AG20443 (cell line): ENCODE measurements around the gene TACC3.

ENCODE experiments used
- DNase-seq: peaks from one replicate; pipeline ENCODE4 v3.0.0; 2012; ENCODE audit warnings: low spot score, mixed read lengths

TACC3 gene

DNA sequence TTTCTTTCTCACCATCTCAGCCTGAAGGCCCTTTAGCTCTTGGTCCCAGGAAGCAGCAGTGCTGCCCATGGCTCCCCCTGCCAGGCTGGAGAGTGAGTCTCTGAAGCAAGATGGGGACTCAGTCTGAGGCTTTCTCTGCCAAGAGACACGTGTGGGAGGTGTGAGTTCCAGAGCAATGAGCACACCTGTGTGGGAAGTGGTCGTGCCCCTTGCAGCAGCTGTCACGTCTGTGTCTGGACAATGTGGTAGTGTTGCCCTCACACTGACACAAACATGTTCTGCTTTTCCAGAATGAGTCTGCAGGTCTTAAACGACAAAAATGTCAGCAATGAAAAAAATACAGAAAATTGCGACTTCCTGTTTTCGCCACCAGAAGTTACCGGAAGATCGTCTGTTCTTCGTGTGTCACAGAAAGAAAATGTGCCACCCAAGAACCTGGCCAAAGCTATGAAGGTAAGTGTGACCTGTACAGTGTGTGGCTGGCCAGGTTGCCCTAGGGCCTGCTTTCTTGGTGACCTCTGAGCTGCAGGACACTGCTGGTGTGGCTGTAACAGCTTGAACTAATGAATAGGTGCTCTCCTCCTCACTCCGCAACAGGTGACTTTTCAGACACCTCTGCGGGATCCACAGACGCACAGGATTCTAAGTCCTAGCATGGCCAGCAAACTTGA, 1.9 kb downstream of the TACC3 start:
- no peak for DNase-seq

DNA sequence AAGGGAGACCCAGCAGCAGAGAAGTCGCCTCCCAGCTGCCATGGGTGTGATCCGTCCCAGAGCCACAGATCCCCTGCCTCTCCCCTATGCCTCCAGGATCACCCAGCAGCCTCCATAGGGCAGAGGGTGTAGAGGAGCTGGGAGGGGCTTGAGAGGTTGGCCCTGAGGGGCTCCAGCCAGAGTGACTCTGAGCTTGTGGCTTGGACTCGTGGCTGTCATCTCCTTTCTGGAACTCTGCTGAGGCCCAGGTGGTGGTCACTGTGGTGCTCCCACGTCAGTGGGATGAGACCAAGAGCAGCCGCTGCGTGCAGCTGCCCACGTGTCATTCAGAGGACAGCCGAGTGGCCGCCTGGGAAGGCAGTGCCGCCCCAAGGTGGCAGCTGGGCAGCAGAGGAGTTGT, 4.2 kb downstream of the TACC3 start:
- DNase-seq: no peak

DNA sequence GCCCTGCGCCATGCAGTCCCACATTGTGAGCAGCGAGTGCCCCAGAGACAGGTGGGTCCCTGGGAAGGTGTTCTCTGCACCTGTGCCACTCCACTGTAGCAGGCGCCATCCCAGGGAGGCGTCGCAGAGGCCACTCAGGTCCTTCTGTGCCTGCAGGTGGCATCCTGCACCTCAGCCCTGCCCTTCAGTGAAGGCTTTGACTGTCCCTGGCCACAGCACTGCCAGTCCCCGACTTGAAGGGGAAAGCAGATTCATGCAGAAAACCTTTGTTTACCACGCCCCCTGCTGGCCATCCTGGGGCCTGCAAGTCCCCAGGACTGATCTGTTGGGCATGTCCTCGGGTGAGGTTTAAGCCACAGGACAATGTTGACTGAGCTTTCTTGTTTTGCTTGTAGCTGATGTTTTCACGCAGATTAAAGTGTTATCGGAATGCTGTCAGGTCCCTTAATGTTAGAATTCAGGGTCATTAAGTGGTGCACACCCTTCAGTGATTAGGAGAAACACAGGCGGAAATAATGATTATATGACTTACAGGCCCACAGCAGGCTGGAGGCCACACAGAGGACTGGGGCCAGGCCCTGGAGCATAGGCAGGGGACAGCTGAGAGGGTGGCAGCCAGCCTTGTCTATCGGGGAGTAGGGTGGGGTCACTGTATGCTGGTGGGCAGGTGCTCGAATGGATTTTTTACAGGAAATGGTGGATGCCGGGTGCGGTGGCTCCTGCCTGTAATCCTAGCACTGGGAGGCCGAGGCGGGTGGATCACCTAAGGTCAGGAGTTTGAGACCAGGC, 5.0 kb downstream of the TACC3 start:
- DNase-seq: peak; percentile 86

DNA sequence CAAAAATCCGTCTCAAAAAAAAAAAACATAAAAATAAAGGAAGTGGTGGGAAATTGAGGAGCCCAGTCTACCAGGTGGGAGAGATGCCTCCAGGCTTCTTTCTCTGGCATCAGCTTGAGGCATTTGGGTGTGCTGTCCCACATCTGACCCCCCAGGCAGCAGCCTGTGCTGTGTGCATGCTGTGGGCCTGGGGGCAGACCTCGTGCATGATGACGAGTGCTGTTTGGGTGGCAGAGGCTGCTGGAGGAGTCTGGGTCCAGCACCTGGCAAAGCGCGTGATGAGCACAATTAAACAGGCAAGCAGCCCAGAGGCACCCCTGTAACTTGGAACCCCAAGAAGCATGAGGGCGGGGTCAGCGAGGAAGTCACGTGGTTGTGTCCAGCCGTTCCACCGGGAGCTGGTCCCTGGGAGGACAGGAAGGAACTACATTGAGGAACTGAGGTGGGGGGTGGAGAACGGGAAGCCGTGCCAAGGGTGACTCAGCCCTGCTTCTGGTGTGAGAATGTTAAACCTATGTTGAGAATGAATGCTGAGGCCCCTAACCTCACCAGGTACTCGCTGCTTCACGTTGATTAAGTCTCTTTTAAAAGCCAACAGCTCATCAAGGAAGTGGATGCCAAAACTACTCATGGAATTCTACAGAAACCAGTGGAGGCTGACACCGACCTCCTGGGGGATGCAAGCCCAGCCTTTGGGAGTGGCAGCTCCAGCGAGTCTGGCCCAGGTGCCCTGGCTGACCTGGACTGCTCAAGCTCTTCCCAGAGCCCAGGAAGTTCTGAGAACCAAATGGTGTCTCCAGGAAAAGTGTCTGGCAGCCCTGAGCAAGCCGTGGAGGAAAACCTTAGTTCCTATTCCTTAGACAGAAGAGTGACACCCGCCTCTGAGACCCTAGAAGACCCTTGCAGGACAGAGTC, 6.1 kb downstream of the TACC3 start:
- no peak for DNase-seq

DNA sequence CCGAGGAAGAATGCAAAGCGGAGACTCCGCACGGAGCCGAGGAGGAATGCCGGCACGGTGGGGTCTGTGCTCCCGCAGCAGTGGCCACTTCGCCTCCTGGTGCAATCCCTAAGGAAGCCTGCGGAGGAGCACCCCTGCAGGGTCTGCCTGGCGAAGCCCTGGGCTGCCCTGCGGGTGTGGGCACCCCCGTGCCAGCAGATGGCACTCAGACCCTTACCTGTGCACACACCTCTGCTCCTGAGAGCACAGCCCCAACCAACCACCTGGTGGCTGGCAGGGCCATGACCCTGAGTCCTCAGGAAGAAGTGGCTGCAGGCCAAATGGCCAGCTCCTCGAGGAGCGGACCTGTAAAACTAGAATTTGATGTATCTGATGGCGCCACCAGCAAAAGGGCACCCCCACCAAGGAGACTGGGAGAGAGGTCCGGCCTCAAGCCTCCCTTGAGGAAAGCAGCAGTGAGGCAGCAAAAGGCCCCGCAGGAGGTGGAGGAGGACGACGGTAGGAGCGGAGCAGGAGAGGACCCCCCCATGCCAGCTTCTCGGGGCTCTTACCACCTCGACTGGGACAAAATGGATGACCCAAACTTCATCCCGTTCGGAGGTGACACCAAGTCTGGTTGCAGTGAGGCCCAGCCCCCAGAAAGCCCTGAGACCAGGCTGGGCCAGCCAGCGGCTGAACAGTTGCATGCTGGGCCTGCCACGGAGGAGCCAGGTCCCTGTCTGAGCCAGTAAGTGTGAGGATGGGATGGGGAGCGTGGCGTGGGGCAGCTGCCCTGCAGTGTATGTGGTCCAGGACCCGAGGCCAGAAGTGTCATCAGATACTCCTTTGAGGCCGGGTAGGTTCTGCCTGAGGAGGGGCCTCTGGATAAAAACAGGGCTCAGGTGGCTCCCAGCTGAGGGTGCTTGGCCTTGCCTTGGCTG, 7.0 kb downstream of the TACC3 start:
- no peak for DNase-seq

DNA sequence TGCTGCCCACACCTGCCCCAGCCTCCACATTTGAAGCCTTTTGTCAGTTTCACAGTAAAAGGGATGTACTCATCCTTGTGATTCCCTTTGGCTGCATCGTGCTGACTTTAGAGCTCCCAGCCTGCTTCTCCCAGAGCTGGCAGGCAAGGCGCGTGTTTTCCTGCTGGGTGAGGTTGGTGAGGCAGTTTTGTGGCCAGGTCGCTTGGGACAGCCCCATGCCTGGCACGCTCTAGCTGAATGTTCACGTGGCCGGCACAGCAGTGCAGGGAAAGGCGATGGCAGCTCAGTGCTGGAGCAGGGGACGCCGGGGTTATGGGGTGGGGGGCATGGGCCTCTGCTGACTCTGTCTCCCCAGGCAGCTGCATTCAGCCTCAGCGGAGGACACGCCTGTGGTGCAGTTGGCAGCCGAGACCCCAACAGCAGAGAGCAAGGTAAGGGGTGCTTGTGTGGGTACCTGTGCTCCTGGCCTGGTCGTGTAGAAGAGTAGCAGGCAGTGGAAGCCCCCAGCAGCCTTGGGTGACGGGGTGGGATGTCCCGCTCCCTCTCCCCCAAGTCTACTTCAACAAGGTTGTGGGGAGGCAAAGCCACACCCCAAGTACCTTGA, 9.3 kb downstream of the TACC3 start:
- no peak for DNase-seq

DNA sequence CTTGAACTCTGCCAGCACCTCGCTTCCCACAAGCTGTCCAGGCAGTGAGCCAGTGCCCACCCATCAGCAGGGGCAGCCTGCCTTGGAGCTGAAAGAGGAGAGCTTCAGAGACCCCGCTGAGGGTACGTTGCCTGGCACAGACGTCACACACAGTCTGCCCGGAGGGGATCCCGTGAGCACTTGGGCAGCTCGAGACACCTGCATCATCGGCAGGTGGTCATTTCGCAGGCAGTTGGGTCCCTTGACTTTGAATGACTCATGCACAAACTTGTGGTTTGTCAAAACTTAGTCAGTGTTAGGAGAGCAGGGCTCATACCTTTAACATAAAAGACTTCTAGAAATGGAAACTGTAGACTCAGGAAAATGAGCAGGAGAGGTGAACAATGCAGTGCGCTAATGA, 9.9 kb downstream of the TACC3 start:
- DNase-seq: no peak

DNA sequence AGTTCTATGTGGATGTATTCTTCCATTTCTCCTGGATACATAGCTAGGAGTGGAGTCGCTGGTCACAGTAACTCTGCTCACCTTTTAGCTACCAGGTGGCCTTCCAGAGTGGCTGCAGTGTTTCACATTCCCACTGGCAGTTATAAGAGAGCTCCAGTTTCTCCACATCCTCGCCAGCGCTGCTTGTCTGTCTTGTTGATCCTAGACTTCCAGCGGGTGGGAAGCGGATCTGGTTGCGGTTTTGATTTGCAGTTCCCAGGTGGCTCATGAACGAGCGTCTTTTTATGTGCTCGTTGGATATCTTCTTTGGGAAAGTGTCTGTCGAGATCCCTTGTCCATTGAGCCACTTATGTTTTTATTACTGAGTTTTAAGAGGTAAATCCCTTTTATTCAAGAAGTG, 11.6 kb downstream of the TACC3 start:
- no peak for DNase-seq

DNA sequence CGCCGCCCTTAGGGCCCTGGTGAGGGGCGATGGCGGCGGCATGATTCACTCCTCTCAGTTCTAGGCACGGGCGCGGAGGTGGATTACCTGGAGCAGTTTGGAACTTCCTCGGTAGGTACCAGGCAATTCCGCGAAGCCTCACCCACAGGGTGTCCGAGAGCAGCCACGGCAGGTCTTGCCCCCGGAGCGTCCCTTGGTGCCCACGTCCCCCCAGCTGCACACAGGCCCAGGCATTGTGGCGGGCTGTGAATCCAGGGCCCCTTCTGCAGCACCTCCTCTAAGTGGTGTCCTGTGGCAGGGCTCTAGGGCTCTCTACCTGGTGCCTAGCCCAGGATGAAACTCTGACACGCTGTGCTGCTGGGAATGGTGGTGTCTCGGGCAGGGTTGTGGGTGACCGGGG, 13.9 kb downstream of the TACC3 start:
- no peak for DNase-seq

DNA sequence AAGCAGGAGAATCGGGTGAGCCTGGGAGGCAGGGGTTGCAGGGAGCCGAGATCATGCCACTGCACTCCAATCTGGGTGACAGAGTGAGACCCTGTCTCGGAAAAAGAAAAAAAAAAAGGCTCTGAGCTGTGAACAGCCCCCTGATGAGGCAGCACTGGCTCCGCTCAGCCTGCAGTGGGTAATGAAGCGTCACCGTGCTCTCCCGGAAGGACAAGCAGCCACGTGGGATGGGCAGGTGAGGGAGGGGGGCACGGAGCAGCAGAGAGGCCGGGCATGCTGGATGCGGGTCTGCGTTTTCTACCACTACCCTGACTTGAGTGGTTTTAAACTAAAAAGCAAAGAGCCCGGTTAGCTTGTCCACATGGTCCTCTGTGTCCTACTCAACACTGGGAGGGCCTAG, 15.5 kb downstream of the TACC3 start:
- DNase-seq: no peak

DNA sequence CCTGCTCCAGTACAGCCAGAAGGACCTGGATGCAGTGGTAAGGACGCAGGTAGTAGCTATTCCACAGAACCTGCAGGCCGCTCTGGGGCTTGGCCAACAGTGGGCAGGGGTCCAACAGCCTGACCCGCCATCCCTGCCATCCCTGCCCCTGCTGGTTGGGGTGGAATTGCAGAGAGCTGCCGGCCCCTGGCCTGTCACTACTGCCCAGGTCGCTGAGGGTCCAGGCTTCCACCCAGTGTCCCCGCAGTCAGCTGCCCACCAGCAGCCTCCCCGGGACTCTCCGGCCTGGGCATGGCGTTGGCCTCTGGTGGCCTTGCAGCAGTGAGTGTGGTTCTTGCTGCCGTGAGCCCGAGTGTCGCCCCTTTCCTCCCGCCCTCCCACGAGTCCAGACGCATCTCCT, 16.3 kb downstream of the TACC3 start:
- no peak for DNase-seq

DNA sequence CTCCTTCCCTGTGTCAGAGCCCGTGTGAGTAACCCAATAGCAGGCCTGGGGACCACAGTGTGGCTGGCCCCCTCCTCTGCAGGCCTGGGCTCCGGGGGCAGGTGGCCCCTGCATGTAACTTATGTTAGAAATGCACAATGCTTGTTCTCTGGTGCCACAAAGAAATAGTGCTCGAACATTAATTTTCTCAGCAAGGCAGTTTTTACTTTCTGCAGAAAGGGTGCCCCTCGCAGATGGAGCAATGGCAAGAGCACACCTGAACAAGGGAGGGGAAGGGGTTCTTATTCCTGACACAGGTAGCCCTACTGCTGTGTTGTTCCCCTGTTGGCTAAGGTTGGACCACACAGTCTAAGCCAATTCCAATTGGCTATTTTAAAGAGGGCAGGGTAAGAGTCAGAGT, 17.1 kb downstream of the TACC3 start:
- no peak for DNase-seq

DNA sequence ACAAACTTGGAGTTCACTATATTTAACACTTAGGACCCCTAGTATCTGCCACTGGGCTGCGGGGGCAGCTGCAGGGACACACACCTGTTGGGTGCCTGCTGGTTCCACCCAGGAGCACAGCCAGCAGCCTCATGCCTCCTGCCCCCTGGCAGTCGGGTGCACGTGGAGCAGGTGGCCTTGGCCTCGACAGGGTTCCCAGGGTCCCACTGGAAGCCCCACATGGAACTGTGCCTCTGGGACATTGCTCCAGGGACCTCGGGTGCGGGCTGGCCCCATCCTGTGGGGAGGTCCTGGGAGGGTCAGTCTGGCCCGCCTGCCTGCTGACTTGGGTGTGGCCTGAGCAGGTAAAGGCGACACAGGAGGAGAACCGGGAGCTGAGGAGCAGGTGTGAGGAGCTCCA, 18.0 kb downstream of the TACC3 start:
- no peak for DNase-seq

DNA sequence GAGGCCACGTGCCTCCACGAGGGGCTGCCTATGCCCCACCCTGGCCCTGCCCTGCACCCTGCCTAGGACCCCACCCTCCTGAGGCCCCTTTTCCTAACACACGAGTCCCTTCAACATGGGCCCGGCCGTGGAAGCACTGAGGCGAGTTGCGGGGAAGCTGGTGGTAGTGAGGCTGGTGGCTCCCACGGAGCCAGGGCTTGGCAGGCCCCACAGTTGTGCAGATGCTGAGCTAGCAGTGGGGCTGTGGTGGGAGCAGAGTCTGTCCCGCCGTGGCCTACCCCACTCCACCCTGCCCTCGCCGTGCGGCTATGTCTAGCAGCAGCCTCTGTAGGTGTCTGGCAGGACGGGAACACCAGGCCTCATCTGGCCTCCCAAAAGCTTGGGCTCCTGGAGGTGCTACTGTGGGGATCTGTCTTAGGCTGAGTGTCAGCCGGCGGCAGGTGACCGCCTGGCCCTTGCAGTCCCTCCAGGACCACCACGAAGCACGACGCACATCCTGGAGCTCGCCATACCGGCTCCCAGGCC, 18.8 kb downstream of the TACC3 start:
- no peak for DNase-seq

DNA sequence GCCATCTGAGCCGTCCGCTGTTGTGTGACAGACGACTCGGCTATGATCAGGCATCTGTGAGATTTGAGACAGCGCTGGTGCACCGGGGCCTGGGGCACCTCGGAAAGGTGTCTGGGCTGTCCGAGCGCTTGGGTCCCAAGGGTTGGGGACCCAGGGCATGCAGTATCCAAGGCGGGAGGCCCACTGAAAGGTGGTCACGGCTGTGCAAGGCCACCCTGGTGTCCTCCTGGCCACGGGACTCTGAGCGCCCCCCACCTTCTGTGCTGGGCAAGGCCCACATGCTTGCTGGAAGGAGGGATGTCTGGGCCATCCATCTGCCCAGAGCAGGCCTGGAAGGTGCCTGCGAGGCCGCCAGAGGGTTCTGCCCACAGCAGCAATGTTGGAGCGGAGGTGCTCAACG, 19.9 kb downstream of the TACC3 start:
- no peak for DNase-seq

DNA sequence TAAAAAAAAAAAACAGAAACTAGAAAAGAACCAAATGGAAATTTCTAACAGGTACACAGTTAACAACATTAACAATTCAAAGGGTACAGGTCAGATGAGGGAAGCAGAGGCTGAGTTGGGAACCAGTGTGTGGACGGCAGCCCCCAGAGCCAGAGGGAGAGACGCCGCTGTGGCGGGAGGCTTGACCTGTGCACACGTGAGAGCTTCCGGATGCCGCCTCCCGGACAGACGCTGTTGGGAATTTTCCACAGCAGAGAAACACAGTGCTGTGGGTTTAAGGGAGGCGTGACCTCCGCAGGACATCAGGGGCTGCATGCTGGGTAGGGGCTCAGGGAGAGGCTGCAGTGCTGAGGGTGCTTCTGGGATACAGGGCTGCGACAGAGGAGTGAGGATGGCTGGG, 22.2 kb downstream of the TACC3 start:
- no peak for DNase-seq

DNA sequence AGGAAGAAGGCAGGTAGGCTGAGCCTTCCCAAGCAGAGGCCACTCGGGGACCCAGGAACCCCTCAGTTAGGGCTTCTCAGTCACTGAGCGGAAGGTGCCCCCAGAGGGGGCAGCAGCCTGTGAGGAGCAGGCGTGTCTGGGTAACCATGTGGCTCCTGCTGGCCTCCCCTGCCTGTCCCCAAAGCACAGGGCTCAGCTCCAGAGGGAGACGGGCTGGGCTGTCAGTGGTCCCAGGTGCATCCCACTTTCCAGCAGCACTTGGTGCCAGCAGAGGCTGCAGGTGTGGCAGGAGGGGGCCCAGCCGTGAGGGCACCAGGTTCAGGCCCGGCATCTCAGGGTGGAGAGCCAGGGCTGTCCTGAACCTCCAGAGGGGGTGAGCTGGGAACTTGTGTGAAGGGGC, 22.7 kb downstream of the TACC3 start:
- no peak for DNase-seq

DNA sequence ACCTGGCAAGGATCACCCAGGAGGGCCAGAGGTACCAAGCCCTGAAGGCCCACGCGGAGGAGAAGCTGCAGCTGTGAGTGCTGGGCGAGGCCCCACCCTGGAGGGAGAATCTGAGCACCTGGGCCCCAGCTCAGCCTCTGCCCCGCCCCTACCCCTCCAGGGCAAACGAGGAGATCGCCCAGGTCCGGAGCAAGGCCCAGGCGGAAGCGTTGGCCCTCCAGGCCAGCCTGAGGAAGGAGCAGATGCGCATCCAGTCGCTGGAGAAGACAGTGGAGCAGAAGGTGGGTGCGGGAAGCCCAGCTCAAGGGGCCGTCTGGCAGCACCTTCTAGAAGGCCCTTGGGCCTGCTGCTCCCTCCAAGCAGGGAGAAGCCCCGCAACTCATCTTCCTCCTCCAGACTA, 23.2 kb downstream of the TACC3 start:
- no peak for DNase-seq

DNA sequence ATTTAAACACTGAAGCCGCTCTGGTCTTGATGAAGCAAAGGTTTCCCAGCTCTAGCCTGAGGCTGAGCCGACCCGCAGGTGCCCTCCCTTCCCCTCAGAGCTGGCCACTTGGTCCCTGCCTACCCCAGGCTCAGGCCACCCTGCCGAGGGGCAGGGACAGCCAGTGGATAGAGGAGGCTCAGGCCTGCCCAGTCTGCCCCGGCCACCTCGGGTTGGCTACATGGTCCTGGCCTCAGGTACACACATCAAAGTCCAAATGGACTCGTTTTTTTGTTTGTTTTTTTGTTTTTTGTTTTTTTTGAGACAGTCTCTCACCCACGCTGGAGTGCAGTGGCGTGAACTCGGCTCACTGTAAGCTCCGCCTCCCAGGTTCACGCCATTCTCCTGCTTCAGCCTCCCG, 23.8 kb downstream of the TACC3 start:
- no peak for DNase-seq

DNA sequence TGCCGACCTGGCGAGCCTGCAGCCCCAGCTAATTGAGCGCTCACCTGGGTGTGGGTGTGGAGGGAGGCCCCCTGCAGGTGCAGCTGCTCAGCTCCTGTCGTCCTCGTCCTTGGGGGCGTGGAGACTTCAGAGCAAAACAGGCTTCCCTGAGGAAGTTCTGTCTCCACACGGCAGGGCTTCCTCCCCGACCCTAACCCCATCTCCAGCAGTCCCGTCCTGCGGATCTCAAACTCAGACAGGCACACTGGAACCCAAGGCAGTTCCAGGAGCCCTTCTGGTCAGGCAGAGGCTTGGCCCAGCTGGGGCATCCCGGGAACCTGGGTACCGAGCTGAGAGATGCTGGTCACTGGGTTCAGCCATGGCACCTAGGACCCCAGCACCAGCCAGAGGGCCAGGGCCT, 24.4 kb downstream of the TACC3 start:
- no peak for DNase-seq

DNA sequence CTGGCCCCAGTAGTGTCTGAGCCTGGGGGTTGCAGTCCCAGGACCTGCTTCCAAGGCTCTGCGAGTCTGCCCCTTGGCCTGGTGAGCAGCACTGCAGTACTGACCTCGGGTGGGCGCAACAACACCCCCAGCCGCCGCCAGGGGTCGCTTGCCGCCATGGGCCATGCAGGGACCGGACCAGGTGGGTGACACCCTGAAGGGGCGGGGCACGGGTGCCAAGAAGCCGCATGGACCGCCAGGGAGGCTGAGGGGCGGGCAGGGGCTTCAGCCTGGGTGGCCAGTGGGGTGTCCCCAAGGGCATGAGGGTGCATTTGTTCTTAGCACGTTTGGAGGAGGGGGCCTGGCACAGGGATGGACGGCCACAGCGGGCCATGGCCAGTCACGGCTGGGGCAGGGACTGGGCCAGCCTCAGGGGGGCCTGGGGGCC, 25.0 kb downstream of the TACC3 start:
- DNase-seq: peak; percentile 88
